GM12878 (cell line): Measurements from ENCODE around the gene RPRD1A. TPM values are rescaled to one million over a fixed set of nuclear protein-coding genes. Genes with fewer than 3 reads are reported as not detected.

Experiments used
- ATAC-seq: fragments of 200-7000 bp; cut with Tn5 transposase; 3 replicates; pipeline ENCODE4 v1.9.1; 2020; ENCODE audit warnings: mild to moderate bottlenecking, moderate library complexity
- BruUV-seq: library from RNA; stranded (reverse); fragments of 400-500 nt; replicated peaks from 2 replicates; lab custom pipeline; 2021; lab: Mats Ljungman, UMichigan
- CTCF ChIA-PET: fragments of 300-600 bp; sonication (Branson Sonifier 250); formaldehyde crosslinking; extraction: SDS; loops from one replicate; lab custom pipeline; 2021; ENCODE audit warnings: inconsistent platforms; lab: Yijun Ruan, JAX
- POLR2A ChIA-PET: fragments of 350-600 bp; formaldehyde crosslinking; extraction: SDS; loops from one replicate; lab custom pipeline; 2021; ENCODE audit warnings: inconsistent platforms; lab: Charles Lee
- RAD21 ChIA-PET: fragments of 300-600 bp; sonication (Branson Sonifier 250); formaldehyde crosslinking; loops from one replicate; lab custom pipeline; 2023; ENCODE audit warnings: antibody characterized with exemption; ENCODE audit not compliant: unreplicated experiment; lab: Charles Lee
- SMC1A ChIA-PET: fragments of 300-600 bp; sonication (Branson Sonifier 250); formaldehyde crosslinking; loops from one replicate; lab custom pipeline; 2023; ENCODE audit not compliant: unreplicated experiment, uncharacterized antibody; lab: Charles Lee
- DNase-seq: peaks from one replicate; pipeline ENCODE4 v3.0.0-alpha.2; 2011; ENCODE audit warnings: low read depth, low spot score
- FAIRE-seq: peaks from 3 replicates; lab custom pipeline; 2011; peaks lifted over from hg19 to GRCh38; lab: Jason Lieb, UNC
- H2AFZ ChIP-seq: 2 replicates; pipeline ENCODE4 v1.6.0; 2011; ENCODE audit warnings: low read depth, low read length, control low read depth; ENCODE audit not compliant: control insufficient read depth
- H3K27ac ChIP-seq: 2 replicates; pipeline ENCODE4 v1.5.1; 2011; ENCODE audit warnings: control low read depth; ENCODE audit not compliant: control insufficient read depth, insufficient read depth
- H3K27me3 ChIP-seq, 2 experiments: replicated peaks in 1 of 2; 2 replicates each; pipeline versions ENCODE4 v1.6.0 to v1.6.1; 2011; ENCODE audit warnings: low read length in 1 of 2; ENCODE audit not compliant: control insufficient read depth in 2 of 2, insufficient read depth in 2 of 2
- H3K36me3 ChIP-seq, 2 experiments: 2 replicates each; pipeline ENCODE4 v1.5.1; 2011; ENCODE audit warnings: low read length in 1 of 2; ENCODE audit not compliant: control insufficient read depth in 2 of 2, insufficient read depth in 2 of 2
- H3K4me1 ChIP-seq: 2 replicates; pipeline ENCODE4 v1.6.1; 2011; ENCODE audit warnings: mild to moderate bottlenecking, low read length, moderate library complexity, mixed read lengths; ENCODE audit not compliant: control insufficient read depth, insufficient read depth
- H3K4me2 ChIP-seq: 2 replicates; pipeline ENCODE4 v1.6.0; 2011; ENCODE audit warnings: control low read depth; ENCODE audit not compliant: control insufficient read depth, insufficient read depth
- H3K4me3 ChIP-seq: fragments of 200-600 bp; sonication (generic); 2 replicates; pipeline ENCODE4 v1.5.1; 2016
- H3K79me2 ChIP-seq: 2 replicates; pipeline ENCODE4 v1.6.0; 2011; ENCODE audit warnings: low read length; ENCODE audit not compliant: control insufficient read depth, insufficient read depth
- H3K9ac ChIP-seq: 2 replicates; pipeline ENCODE4 v1.8.0; 2011; ENCODE audit warnings: low read length, control low read depth, mixed read lengths; ENCODE audit not compliant: control insufficient read depth, insufficient read depth
- H3K9me3 ChIP-seq: replicated peaks from 3 replicates; pipeline ENCODE4 v1.5.1; 2011; ENCODE audit warnings: mild to moderate bottlenecking, low read length; ENCODE audit not compliant: control insufficient read depth, insufficient read depth
- H4K20me1 ChIP-seq: 2 replicates; pipeline ENCODE4 v1.6.0; 2011; ENCODE audit not compliant: control insufficient read depth, insufficient read depth
- CHD2 ChIP-seq: IDR thresholded peaks from 2 replicates; pipeline ENCODE4 v1.6.1; 2011; ENCODE audit warnings: low read depth, low read length, improper control_type of control experiment, borderline replicate concordance
- DPF2 ChIP-seq: fragments of 450-650 bp; IDR thresholded peaks from 2 replicates; pipeline ENCODE4 v1.6.1; 2017; ENCODE audit warnings: mild to moderate bottlenecking
- HDAC2 ChIP-seq: fragments of 200-600 bp; sonication (generic); IDR thresholded peaks from 2 replicates; pipeline ENCODE4 v1.6.1; 2017
- KLF5 ChIP-seq: fragments of 450-650 bp; IDR thresholded peaks from 2 replicates; pipeline ENCODE4 v1.6.1; 2014; ENCODE audit warnings: mild to moderate bottlenecking; ENCODE audit not compliant: partially characterized antibody
- PAX8 ChIP-seq: fragments of 450-650 bp; IDR thresholded peaks from 2 replicates; pipeline ENCODE4 v1.6.1; 2017; ENCODE audit warnings: mild to moderate bottlenecking, moderate library complexity
- RCOR1 ChIP-seq: conservative IDR thresholded peaks from 2 replicates; pipeline ENCODE4 v1.6.1; 2012; ENCODE audit warnings: low read depth, low read length, improper control_type of control experiment
- SIN3A ChIP-seq: IDR thresholded peaks from 2 replicates; pipeline ENCODE4 v1.6.1; 2012; ENCODE audit warnings: low read depth, low read length, improper control_type of control experiment
- YY1 ChIP-seq: IDR thresholded peaks from 2 replicates; pipeline ENCODE4 v1.6.1; 2011; ENCODE audit warnings: low read depth, mild to moderate bottlenecking, low read length
- WGBS: methylation state at CpG from one replicate; pipeline ENCODE4 v1.1.6; 2016; ENCODE audit warnings: low lambda C conversion rate; ENCODE audit not compliant: insufficient replicate concordance, insufficient coverage; ENCODE audit errors: missing lambda C conversion rate; 5-methylcytosine and 5-hydroxymethylcytosine counted together
- in situ Hi-C: fragments of 300-500 bp; cut with MboI; formaldehyde crosslinking; loops from 9 replicates; pipeline ENCODE4 v1.14.3; 2018; ENCODE audit warnings: mixed read lengths
- intact Hi-C: fragments of 100-400 bp; cut with micrococcal nuclease; formaldehyde crosslinking; loops from one replicate; pipeline ENCODE4 v1.14.2; 2022; ENCODE audit not compliant: unreplicated experiment
- polyA plus RNA-seq, 11 experiments: library from polyadenylated mRNA; depleted of rRNA in 4 of 11; unstranded in 6 of 11; stranded (reverse) in 5 of 11; fragments of >200 nt; fragmentation: Nextera tagmentation in 4 of 11; fragmentation: Illumina TruSeq in 1 of 11; extraction: Ambion mirVana in 4 of 11; extraction: Trizol in 1 of 11; gene quantifications; 1 replicate in 1 of 11; 2 replicates in 10 of 11; pipeline versions ENCODE4 v1.2.1 to v1.2.3, GENCODE V29; 2011 to 2016; ENCODE audit warnings: inconsistent platforms in 2 of 11, missing spikeins in 2 of 11, low read depth in 1 of 11
- total RNA-seq, 4 experiments: library from RNA; depleted of rRNA in 3 of 4; stranded (reverse); fragments of >200 nt in 3 of 4; fragmentation: Illumina TruSeq in 1 of 4; extraction: Trizol in 1 of 4; gene quantifications; 2 replicates each; pipeline versions ENCODE4 v1.2.1 to v1.2.3, GENCODE V29; 2013 to 2021
- TF ChIP-seq, protein P1 (sequence below): fragments of 450-650 bp; formaldehyde crosslinking; IDR thresholded peaks from 2 replicates; pipeline ENCODE4 v1.4.0; 2020; ENCODE audit warnings: mild to moderate bottlenecking, moderate library complexity
- TF ChIP-seq, protein P2 (sequence below): fragments of 450-650 bp; IDR thresholded peaks from 2 replicates; pipeline ENCODE4 v1.6.1; 2017; ENCODE audit warnings: mild to moderate bottlenecking, moderate library complexity
- TF ChIP-seq, protein P3 (sequence below), 3 experiments: IDR thresholded peaks in 2 of 3; conservative IDR thresholded peaks in 1 of 3; 2 replicates each; pipeline ENCODE4 v1.5.1; 2011; ENCODE audit warnings: low read depth in 3 of 3, low read length in 3 of 3, mild to moderate bottlenecking in 3 of 3, control low read depth in 2 of 3, moderate library complexity in 2 of 3, inconsistent platforms in 1 of 3, mixed read lengths in 1 of 3; ENCODE audit not compliant: control insufficient read depth in 2 of 3, insufficient read depth in 1 of 3; ENCODE audit errors: extremely low read depth in 1 of 3

The RPRD1A gene
- total and polyA plus RNA-seq, 10 of the 15 experiments (the other 5 are each of a cell fraction or from before 2014, with no cell fraction given) = 16.2 to 66.2 (median 36.2) TPM

DNA sequence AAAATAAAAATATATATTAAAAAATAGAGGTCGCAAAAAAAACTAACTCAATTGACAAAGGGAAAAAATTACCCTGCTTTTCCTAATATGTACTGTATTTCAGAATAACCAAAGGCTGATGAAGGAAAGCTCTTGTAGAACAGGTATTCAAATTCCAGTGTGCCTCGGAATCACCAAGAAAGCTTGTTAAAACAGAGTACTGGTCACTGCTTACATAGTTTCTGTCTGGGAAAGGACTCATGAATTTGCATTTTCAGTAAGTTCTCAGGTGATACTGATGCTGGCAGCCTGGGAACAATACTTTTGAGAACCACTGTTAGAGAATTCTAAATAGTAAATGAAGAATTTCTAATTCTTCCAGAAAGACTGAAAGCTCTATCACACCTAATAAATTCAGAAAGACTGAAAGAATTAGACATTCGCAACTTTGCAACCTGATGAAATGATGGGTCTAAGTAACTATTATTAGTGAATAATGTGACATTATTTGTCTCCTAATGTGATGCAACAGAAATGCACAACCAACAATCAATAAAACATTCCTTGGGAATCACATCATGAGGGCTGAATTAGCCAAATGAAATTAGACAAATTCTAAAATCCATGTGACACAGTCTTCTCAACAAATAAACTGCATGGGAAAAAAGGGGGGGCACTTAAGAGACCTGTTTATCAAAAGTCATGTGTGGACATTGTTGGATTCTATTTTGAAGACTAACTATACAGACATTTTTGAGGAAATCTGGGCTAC is 21.9 kb downstream of the RPRD1A start (continued):
- TF ChIP-seq, protein P1, sequence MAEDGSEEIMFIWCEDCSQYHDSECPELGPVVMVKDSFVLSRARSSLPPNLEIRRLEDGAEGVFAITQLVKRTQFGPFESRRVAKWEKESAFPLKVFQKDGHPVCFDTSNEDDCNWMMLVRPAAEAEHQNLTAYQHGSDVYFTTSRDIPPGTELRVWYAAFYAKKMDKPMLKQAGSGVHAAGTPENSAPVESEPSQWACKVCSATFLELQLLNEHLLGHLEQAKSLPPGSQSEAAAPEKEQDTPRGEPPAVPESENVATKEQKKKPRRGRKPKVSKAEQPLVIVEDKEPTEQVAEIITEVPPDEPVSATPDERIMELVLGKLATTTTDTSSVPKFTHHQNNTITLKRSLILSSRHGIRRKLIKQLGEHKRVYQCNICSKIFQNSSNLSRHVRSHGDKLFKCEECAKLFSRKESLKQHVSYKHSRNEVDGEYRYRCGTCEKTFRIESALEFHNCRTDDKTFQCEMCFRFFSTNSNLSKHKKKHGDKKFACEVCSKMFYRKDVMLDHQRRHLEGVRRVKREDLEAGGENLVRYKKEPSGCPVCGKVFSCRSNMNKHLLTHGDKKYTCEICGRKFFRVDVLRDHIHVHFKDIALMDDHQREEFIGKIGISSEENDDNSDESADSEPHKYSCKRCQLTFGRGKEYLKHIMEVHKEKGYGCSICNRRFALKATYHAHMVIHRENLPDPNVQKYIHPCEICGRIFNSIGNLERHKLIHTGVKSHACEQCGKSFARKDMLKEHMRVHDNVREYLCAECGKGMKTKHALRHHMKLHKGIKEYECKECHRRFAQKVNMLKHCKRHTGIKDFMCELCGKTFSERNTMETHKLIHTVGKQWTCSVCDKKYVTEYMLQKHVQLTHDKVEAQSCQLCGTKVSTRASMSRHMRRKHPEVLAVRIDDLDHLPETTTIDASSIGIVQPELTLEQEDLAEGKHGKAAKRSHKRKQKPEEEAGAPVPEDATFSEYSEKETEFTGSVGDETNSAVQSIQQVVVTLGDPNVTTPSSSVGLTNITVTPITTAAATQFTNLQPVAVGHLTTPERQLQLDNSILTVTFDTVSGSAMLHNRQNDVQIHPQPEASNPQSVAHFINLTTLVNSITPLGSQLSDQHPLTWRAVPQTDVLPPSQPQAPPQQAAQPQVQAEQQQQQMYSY = no peak
- no peak for TF ChIP-seq SIN3A
- TF ChIP-seq, all 136 proteins: peak for 0

DNA sequence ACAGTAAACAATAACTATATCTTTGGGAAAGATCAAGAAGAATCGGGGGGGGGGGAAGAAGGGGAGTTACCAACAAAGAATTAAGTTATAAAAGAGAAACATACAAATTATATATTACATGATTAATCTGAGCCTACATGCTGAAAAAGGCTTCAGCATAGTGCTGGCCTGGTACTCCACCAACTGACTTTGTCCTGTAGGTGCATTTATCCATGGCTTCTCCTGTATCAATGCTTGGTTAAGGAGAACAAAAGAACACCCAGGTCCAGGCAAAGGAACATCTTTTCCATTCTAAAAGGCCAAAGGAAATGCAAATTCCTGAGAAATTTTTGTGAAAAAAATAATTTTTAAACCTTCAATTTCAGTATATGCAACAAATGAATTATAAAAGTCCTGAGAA is 24.2 kb downstream of the RPRD1A start:
- ChIA-PET POLR2A (no interaction called here), SMC1A (no interaction called here), CTCF (no interaction called here), RAD21 (no interaction called here)
- ATAC-seq (no peak), DNase-seq (no peak), FAIRE-seq (no peak)
- Histone ChIP-seq H3K79me2 (peaks cover 54% of the 10 kb centered on the region), H3K9ac (no peak overlapping the region), H3K27ac (no peak overlapping the region), H3K27me3 (no peaks in the 10 kb centered on the region), H4K20me1 (no peaks in the 10 kb centered on the region; the same call in 1 of the 2 replicates), H3K36me3 (peaks cover 0 to 4% of the 10 kb centered on the region in 2 experiments; a peak in 3 of 4 replicates), H3K4me1 (no peaks in the 10 kb centered on the region; the same call in 1 of the 2 replicates), H2AFZ (no peak overlapping the region), H3K4me2 (no peak overlapping the region), H3K4me3 (no peak overlapping the region), H3K9me3 (peaks cover 17% of the 10 kb centered on the region)
- in situ Hi-C loops (no loop called here), intact Hi-C loops (no loop called here)
- WGBS = 91% methylated on average over 1 of the region's 1 CpG
- BruUV-seq = no TSS peak
- TF ChIP-seq KLF5 = no peak
- no peak for TF ChIP-seq PAX8
- TF ChIP-seq, protein P2, sequence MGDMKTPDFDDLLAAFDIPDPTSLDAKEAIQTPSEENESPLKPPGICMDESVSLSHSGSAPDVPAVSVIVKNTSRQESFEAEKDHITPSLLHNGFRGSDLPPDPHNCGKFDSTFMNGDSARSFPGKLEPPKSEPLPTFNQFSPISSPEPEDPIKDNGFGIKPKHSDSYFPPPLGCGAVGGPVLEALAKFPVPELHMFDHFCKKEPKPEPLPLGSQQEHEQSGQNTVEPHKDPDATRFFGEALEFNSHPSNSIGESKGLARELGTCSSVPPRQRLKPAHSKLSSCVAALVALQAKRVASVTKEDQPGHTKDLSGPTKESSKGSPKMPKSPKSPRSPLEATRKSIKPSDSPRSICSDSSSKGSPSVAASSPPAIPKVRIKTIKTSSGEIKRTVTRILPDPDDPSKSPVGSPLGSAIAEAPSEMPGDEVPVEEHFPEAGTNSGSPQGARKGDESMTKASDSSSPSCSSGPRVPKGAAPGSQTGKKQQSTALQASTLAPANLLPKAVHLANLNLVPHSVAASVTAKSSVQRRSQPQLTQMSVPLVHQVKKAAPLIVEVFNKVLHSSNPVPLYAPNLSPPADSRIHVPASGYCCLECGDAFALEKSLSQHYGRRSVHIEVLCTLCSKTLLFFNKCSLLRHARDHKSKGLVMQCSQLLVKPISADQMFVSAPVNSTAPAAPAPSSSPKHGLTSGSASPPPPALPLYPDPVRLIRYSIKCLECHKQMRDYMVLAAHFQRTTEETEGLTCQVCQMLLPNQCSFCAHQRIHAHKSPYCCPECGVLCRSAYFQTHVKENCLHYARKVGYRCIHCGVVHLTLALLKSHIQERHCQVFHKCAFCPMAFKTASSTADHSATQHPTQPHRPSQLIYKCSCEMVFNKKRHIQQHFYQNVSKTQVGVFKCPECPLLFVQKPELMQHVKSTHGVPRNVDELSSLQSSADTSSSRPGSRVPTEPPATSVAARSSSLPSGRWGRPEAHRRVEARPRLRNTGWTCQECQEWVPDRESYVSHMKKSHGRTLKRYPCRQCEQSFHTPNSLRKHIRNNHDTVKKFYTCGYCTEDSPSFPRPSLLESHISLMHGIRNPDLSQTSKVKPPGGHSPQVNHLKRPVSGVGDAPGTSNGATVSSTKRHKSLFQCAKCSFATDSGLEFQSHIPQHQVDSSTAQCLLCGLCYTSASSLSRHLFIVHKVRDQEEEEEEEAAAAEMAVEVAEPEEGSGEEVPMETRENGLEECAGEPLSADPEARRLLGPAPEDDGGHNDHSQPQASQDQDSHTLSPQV = no peak
- TF ChIP-seq RCOR1 = no peak
- no peak for TF ChIP-seq YY1
- TF ChIP-seq, protein P3, sequence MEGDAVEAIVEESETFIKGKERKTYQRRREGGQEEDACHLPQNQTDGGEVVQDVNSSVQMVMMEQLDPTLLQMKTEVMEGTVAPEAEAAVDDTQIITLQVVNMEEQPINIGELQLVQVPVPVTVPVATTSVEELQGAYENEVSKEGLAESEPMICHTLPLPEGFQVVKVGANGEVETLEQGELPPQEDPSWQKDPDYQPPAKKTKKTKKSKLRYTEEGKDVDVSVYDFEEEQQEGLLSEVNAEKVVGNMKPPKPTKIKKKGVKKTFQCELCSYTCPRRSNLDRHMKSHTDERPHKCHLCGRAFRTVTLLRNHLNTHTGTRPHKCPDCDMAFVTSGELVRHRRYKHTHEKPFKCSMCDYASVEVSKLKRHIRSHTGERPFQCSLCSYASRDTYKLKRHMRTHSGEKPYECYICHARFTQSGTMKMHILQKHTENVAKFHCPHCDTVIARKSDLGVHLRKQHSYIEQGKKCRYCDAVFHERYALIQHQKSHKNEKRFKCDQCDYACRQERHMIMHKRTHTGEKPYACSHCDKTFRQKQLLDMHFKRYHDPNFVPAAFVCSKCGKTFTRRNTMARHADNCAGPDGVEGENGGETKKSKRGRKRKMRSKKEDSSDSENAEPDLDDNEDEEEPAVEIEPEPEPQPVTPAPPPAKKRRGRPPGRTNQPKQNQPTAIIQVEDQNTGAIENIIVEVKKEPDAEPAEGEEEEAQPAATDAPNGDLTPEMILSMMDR (IDR thresholded peaks at IDR 0.05 in 2 of 3, conservative IDR thresholded peaks at IDR 0.05 in 1 of 3; ENCODE audit: control insufficient read depth in 2 of 3, extremely low read depth in 1 of 3, insufficient read depth in 1 of 3, low read depth in 3 of 3, low read length in 3 of 3) = no peak
- TF ChIP-seq DPF2 = no peak
- no peak for TF ChIP-seq HDAC2
- TF ChIP-seq CHD2 = no peak
